ENCODE results near the gene MIEF2.

DNA sequence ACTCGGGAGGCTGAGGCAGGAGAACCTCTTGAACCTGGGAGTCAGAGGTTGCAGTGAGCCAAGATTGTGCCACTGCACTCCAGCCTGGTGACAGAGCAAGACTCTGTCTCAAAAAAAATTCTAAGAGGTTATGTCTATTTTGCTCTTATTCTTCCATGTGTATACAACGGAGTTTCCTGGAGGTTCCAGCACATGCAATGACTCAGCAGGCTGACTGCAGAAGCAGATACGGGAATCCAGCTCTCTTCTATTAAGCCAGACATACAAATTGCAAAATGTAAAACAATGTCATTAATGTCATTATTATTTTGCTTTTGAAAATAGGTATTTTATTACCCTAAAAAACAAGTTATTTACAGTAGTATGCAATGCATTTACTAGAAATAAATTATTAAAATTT is 18.4 kb downstream of the MIEF2 start:
- TF ChIP-seq POLR2AphosphoS5 (IDR thresholded peaks at IDR 0.05; ENCODE audit: low read depth, low read length) = no peak
- TF ChIP-seq, protein P1, sequence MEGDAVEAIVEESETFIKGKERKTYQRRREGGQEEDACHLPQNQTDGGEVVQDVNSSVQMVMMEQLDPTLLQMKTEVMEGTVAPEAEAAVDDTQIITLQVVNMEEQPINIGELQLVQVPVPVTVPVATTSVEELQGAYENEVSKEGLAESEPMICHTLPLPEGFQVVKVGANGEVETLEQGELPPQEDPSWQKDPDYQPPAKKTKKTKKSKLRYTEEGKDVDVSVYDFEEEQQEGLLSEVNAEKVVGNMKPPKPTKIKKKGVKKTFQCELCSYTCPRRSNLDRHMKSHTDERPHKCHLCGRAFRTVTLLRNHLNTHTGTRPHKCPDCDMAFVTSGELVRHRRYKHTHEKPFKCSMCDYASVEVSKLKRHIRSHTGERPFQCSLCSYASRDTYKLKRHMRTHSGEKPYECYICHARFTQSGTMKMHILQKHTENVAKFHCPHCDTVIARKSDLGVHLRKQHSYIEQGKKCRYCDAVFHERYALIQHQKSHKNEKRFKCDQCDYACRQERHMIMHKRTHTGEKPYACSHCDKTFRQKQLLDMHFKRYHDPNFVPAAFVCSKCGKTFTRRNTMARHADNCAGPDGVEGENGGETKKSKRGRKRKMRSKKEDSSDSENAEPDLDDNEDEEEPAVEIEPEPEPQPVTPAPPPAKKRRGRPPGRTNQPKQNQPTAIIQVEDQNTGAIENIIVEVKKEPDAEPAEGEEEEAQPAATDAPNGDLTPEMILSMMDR (IDR thresholded peaks at IDR 0.05) = no peak
- TF ChIP-seq, protein P2, sequence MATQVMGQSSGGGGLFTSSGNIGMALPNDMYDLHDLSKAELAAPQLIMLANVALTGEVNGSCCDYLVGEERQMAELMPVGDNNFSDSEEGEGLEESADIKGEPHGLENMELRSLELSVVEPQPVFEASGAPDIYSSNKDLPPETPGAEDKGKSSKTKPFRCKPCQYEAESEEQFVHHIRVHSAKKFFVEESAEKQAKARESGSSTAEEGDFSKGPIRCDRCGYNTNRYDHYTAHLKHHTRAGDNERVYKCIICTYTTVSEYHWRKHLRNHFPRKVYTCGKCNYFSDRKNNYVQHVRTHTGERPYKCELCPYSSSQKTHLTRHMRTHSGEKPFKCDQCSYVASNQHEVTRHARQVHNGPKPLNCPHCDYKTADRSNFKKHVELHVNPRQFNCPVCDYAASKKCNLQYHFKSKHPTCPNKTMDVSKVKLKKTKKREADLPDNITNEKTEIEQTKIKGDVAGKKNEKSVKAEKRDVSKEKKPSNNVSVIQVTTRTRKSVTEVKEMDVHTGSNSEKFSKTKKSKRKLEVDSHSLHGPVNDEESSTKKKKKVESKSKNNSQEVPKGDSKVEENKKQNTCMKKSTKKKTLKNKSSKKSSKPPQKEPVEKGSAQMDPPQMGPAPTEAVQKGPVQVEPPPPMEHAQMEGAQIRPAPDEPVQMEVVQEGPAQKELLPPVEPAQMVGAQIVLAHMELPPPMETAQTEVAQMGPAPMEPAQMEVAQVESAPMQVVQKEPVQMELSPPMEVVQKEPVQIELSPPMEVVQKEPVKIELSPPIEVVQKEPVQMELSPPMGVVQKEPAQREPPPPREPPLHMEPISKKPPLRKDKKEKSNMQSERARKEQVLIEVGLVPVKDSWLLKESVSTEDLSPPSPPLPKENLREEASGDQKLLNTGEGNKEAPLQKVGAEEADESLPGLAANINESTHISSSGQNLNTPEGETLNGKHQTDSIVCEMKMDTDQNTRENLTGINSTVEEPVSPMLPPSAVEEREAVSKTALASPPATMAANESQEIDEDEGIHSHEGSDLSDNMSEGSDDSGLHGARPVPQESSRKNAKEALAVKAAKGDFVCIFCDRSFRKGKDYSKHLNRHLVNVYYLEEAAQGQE (IDR thresholded peaks at IDR 0.05; ENCODE audit: insufficient read depth in 1 of 2, low read depth in 2 of 2, low read length in 1 of 2) = no peak

All from Panc1 (cell line).